ENCODE data around the gene PCGF1. TPM values are rescaled to one million over a fixed set of nuclear protein-coding genes. Genes with fewer than 3 reads are reported as not detected.
"Not testable (repeated sequence)": the region's sequence is repeated elsewhere in the genome, so short reads cannot be mapped to it uniquely, and the experiment has no call there.

The PCGF1 gene
- total and polyA plus RNA-seq, 7 experiments from 2014 or later = 9.0 to 37.0 (median 26.5) TPM

DNA sequence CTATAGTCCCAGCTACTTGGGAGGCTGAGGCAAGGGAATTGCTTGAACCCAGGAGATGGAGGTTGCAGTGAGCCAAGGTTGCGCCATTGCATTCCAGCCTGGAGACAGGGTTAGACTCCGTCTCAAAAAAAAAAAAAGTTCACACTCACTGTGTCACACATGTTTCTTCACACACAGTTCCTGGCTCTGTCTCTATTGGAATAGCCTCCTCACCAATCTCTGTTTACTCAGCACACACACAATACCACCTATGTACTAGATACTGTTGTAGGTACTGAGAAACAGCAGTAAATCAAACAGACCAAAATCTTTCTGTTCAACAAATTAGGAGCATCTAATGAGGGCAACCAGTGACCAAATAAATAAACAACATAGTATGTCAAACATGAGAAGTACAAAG is 21.4 kb downstream of the PCGF1 start:
- peaks cover 15 to 40% (median 25%) of the 10 kb centered on the region in 7 donors for H3K4me1 Mint-ChIP-seq
- DNase-seq = no peak
- H3K9me3 ChIP-seq (ENCODE audit: control insufficient read depth in 2 of 3, low read length in 3 of 3) = no peaks in the 10 kb centered on the region
- intact Hi-C loops (cut with micrococcal nuclease) = loop anchor here in 1 of 2 donors (10.0 kb wide), 1 partner anchor 1251 kb away; the partner anchor contains the start of genes CCT7 and PRADC1
- no peaks in the 10 kb centered on the region for H3K27me3 Mint-ChIP-seq
- peak overlapping the region in 1 of 10 donors; percentile 28 for H3K4me3 Mint-ChIP-seq
- no peak overlapping the region for H3K27ac ChIP-seq (ENCODE audit: low read depth, low read length)
- H3K9me3 Mint-ChIP-seq = peaks cover 0 to 2% (median 0%) of the 10 kb centered on the region in 11 donors
- no peak for ATAC-seq
- CTCF ChIA-PET = interaction anchor here (0.6 kb wide), 1 partner anchor 103 kb away, joined by 3 read pairs; no protein-coding TSS in a partner anchor
- no peak overlapping the region for H3K4me3 ChIP-seq (ENCODE audit: low read length)
- H3K27ac Mint-ChIP-seq = no peak overlapping the region
- peaks cover 16 to 19% of the 10 kb centered on the region in 2 donors for H3K4me1 ChIP-seq (ENCODE audit: control insufficient read depth in 2 of 2, insufficient read depth in 2 of 2, low read length in 2 of 2)
- peaks cover 5 to 50% (median 8%) of the 10 kb centered on the region in 3 experiments for H3K36me3 ChIP-seq (ENCODE audit: control insufficient read depth in 2 of 3, insufficient read depth in 3 of 3, low read length in 3 of 3)
- no peaks in the 10 kb centered on the region for H3K27me3 ChIP-seq (ENCODE audit: control insufficient read depth in 2 of 2, insufficient read depth in 2 of 2, low read length in 2 of 2)
- POLR2A ChIA-PET = no interaction called here
- peaks cover 13 to 30% (median 24%) of the 10 kb centered on the region in 5 donors for H3K36me3 Mint-ChIP-seq

DNA sequence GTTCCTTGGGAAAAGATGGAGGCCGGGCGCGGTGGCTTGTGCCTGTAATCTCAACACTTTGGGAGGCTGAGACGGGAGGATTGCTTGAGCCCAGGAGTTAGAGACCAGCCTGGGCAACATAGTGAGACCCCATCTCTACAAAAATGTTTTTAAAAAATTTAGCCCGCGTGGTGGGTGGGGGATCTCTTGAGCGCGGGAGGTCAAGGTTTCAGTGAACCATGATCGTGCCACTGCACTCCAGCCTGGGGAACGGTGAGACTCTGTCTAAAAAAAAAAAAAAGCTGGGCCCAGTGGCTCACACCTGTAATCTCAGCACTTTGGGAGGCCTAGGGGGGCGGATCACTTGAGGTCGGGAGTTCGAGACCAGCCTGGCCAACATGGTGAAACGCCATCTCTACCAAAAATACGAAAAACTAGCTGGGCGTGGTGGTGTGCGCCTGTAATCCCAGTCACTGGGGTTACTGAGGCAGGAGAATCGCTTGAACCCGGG is 23.8 kb downstream of the PCGF1 start:
- H3K9me3 Mint-ChIP-seq; H3K9me3 ChIP-seq (ENCODE audit: control insufficient read depth in 2 of 3, low read length in 3 of 3); ATAC-seq; H3K27me3 Mint-ChIP-seq; H3K27ac ChIP-seq (ENCODE audit: low read depth, low read length); H3K27me3 ChIP-seq (ENCODE audit: control insufficient read depth in 2 of 2, insufficient read depth in 2 of 2, low read length in 2 of 2); DNase-seq: not testable (repeated sequence)
- peaks cover 4 to 22% (median 12%) of the 10 kb centered on the region in 5 donors for H3K36me3 Mint-ChIP-seq
- H3K4me1 ChIP-seq (ENCODE audit: control insufficient read depth in 2 of 2, insufficient read depth in 2 of 2, low read length in 2 of 2) = peaks cover 22 to 26% of the 10 kb centered on the region in 2 donors
- H3K27ac Mint-ChIP-seq = peak overlapping the region; percentile 93 to 100 (median 99)
- peak overlapping the region; percentile 91 to 100 (median 98) for H3K4me3 Mint-ChIP-seq
- intact Hi-C loops (cut with micrococcal nuclease) = loop anchor here (1.0 to 10.0 kb wide), 18 partner anchors 11 to 1249 kb away; partner anchors contain the start of genes AUP1 (in 2 of the 2), C2orf81 (in 2 of the 2), HTRA2 (in 2 of the 2) and MRPL53 (in 2 of the 2)
- POLR2A ChIA-PET = interaction anchor here (0.8 to 6.9 kb wide), 16 partner anchors 8 to 704 kb away, joined by 3 to 197 read pairs (median 6); partner anchors contain the start of genes AUP1, C2orf81, HTRA2 and INO80B
- peaks cover 21 to 59% (median 41%) of the 10 kb centered on the region in 7 donors for H3K4me1 Mint-ChIP-seq
- H3K36me3 ChIP-seq (ENCODE audit: control insufficient read depth in 2 of 3, insufficient read depth in 3 of 3, low read length in 3 of 3) = peaks cover 0 to 41% (median 0%) of the 10 kb centered on the region in 3 experiments
- CTCF ChIA-PET = interaction anchor here (0.7 to 6.2 kb wide), 10 partner anchors 20 to 104 kb away, joined by 3 to 59 read pairs (median 9); partner anchors contain the start of genes AUP1, HTRA2, INO80B and WBP1
- H3K4me3 ChIP-seq (ENCODE audit: low read length) = peak overlapping the region; percentile 99

DNA sequence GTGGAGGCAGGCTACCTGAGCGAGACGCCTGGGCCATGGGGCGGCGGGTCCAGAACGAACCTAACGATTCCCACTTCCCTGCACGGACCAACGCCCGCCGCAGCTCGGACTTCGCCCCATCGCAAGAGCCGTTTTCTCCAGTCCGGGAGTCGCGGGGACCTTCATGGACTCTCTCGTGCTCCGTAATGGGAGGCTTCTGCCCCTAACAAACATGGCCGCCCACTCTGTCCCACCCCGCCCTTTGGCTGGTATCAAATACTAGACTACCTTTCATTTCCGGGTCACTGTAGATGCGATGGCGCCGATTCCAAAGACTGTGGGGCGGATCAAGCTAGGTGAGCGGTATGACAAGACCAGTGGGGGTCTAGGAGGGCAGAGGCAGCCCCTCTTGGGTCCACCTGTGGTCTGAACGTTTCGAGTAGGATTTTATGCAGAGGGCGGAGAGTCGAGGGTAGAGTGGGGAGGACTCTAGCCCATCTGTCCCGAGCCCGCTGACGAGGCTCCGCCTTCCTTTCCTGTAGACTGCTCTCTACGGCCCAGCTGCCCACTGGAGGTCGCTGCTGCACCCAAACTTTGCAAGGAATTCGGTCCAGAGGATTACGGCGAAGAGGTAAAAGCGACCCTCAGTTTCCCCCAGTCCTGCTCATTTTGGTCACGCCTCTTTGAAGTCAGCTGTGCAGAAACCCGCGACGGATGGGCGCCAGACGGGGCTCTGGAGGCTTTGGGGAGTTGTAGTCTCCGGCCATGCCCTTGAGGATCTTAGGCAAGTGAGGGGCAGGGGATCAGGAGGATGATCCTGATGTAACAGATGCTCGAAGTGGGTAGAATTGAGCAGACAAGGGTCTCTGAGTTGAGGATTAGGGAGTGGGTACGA is 24.5 kb downstream of the PCGF1 start, which contains the start of the genes CCDC142 and TTC31:
Gene CCDC142 (minus strand): TSS at position 198 of the 874 bp plus-strand sequence. CDS start 161 bp downstream, at position 37.
Gene TTC31 (plus strand): TSS at position 281 of the 874 bp plus-strand sequence. CDS start 15 bp downstream, at position 296.
- Mint-ChIP-seq H3K4me1 (peaks cover 21 to 59% (median 41%) of the 10 kb centered on the region in 7 donors), H3K36me3 (peaks cover 4 to 22% (median 12%) of the 10 kb centered on the region in 5 donors), H3K9me3 (no peaks in the 10 kb centered on the region), H3K4me3 (peak within 1 kb of the TSS; percentile 91 to 100 (median 98)), H3K27me3 (no peaks in the 10 kb centered on the region), H3K27ac (peak within 1 kb of the TSS; percentile 93 to 100 (median 99))
- peak; percentile 76 to 96 (median 96) for DNase-seq
- no peaks in the 10 kb centered on the region for H3K9me3 ChIP-seq (ENCODE audit: control insufficient read depth in 2 of 3, low read length in 3 of 3)
- intact Hi-C loops (cut with micrococcal nuclease) = loop anchor here (1.0 to 10.0 kb wide), 18 partner anchors 11 to 1248 kb away; partner anchors contain the start of genes AUP1 (in 2 of the 2), C2orf81 (in 2 of the 2), HTRA2 (in 2 of the 2) and MRPL53 (in 2 of the 2)
- ATAC-seq = peak; percentile 96
- H3K36me3 ChIP-seq (ENCODE audit: control insufficient read depth in 2 of 3, insufficient read depth in 3 of 3, low read length in 3 of 3) = peaks cover 0 to 36% (median 0%) of the 10 kb centered on the region in 3 experiments
- peak within 1 kb of the TSS; percentile 85 for H3K27ac ChIP-seq (ENCODE audit: low read depth, low read length)
- ChIA-PET POLR2A (interaction anchor here (0.8 to 6.9 kb wide), 25 partner anchors 9 to 746 kb away, joined by 3 to 197 read pairs (median 5); partner anchors contain the start of genes AUP1, C2orf81, HTRA2 and INO80B), CTCF (interaction anchor here (0.7 to 6.2 kb wide), 16 partner anchors 10 to 104 kb away, joined by 3 to 59 read pairs (median 6); partner anchors contain the start of genes AUP1, DQX1, HTRA2 and INO80B)
- H3K4me1 ChIP-seq (ENCODE audit: control insufficient read depth in 2 of 2, insufficient read depth in 2 of 2, low read length in 2 of 2) = peaks cover 22 to 26% of the 10 kb centered on the region in 2 donors
- H3K27me3 ChIP-seq (ENCODE audit: control insufficient read depth in 2 of 2, insufficient read depth in 2 of 2, low read length in 2 of 2) = no peaks in the 10 kb centered on the region
- H3K4me3 ChIP-seq (ENCODE audit: low read length) = peak within 1 kb of the TSS; percentile 99

DNA sequence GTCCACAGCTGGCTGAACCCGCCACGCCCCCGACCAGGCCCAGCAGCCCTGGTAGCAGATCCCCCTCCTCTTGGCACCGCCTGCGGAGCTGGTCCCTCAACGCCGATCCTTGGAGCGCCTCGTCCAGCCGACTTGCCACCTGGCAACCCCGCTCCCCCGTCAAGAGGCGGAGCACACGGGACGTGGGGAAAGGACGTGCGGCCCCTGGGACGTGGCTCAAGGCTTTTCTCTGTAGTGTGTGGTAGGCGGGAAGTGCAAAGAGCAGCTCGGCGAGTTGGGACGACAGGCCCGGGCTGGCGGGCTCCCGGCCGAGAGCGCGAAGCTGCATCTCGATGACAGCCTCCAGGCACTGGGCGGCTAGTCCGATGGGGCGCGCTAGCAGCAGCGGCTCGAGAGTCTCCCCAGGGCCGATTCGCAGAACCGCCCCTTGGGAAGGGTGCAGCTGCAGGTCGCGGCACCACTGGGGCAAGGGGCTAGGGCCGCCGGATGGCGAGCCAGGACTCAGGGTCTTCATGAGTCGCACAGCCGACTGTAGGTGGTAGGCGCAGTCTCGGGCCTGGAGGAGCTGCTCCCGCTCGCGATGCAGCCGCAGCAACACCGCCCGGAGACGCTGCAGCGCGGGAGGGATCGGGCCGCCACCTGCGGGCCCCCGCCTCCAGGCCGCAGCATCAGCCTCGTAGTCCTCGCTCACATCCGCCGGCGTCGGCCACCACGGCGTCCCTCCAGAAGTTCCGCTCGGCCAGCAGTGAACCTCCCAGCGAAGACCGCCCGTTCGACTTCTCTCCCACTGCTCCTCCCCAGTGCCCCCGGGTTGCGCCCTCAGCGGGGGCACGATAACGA is 25.3 kb downstream of the PCGF1 start:
- no peaks in the 10 kb centered on the region for H3K9me3 ChIP-seq (ENCODE audit: control insufficient read depth in 2 of 3, low read length in 3 of 3)
- Mint-ChIP-seq H3K36me3 (peaks cover 4 to 26% (median 13%) of the 10 kb centered on the region in 5 donors), H3K4me3 (peak overlapping the region; percentile 91 to 100 (median 98)), H3K27ac (peak overlapping the region; percentile 93 to 100 (median 99)), H3K9me3 (no peaks in the 10 kb centered on the region), H3K4me1 (peaks cover 24 to 59% (median 44%) of the 10 kb centered on the region in 7 donors), H3K27me3 (no peaks in the 10 kb centered on the region)
- ATAC-seq (peak; percentile 50), DNase-seq (peak in 2 of 9 donors; percentile 43 to 71)
- H3K4me1 ChIP-seq (ENCODE audit: control insufficient read depth in 2 of 2, insufficient read depth in 2 of 2, low read length in 2 of 2) = peaks cover 22 to 26% of the 10 kb centered on the region in 2 donors
- intact Hi-C loops (cut with micrococcal nuclease) = loop anchor here (2.0 to 10.0 kb wide), 3 partner anchors 47 to 1247 kb away; partner anchors contain the start of genes AUP1 (in 1 of the 2), CCT7 (in 1 of the 2), HTRA2 (in 1 of the 2) and PRADC1 (in 1 of the 2)
- H3K36me3 ChIP-seq (ENCODE audit: control insufficient read depth in 2 of 3, insufficient read depth in 3 of 3, low read length in 3 of 3) = peaks cover 0 to 32% (median 0%) of the 10 kb centered on the region in 3 experiments
- ChIA-PET POLR2A (interaction anchor here (0.8 to 6.9 kb wide), 23 partner anchors 8 to 745 kb away, joined by 3 to 197 read pairs (median 4); partner anchors contain the start of genes AUP1, C2orf81, HTRA2 and INO80B), CTCF (interaction anchor here (0.6 to 6.2 kb wide), 16 partner anchors 9 to 162 kb away, joined by 3 to 59 read pairs (median 6); partner anchors contain the start of genes AUP1, DQX1, HTRA2 and INO80B)
- no peaks in the 10 kb centered on the region for H3K27me3 ChIP-seq (ENCODE audit: control insufficient read depth in 2 of 2, insufficient read depth in 2 of 2, low read length in 2 of 2)
- H3K4me3 ChIP-seq (ENCODE audit: low read length) = peak overlapping the region; percentile 99
- H3K27ac ChIP-seq (ENCODE audit: low read depth, low read length) = peak overlapping the region; percentile 85

DNA sequence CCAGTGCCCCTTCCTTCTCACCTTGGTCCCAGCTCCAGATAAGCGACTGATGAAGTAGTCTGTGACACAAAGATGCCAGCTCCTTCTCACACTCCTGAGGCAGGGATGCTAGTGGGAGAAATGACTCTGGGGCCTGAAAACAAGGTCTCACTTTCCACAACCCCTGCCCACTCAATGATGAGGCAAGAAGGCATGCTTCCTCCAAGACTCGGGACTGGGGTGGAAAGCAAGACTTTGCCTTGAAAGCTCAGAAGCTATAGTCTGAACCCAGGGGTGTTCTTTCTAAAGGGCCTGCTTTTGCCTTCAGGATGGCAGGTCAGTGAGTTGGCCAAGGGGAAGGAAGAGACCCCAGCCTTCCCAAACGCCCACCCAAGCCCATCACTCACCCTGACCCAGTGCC is 26.1 kb downstream of the PCGF1 start:
- DNase-seq = no peak
- peaks cover 22 to 26% of the 10 kb centered on the region in 2 donors for H3K4me1 ChIP-seq (ENCODE audit: control insufficient read depth in 2 of 2, insufficient read depth in 2 of 2, low read length in 2 of 2)
- CTCF ChIA-PET = interaction anchor here (0.6 to 6.2 kb wide), 8 partner anchors 8 to 163 kb away, joined by 3 to 59 read pairs (median 10); partner anchors contain the start of genes MRPL53 and WBP1
- intact Hi-C loops (cut with micrococcal nuclease) = loop anchor here in 1 of 2 donors (10.0 kb wide), 1 partner anchor 1247 kb away; the partner anchor contains the start of genes CCT7 and PRADC1
- H3K36me3 ChIP-seq (ENCODE audit: control insufficient read depth in 2 of 3, insufficient read depth in 3 of 3, low read length in 3 of 3) = peaks cover 0 to 28% (median 0%) of the 10 kb centered on the region in 3 experiments
- POLR2A ChIA-PET = interaction anchor here (0.9 to 6.9 kb wide), 14 partner anchors 7 to 117 kb away, joined by 3 to 197 read pairs (median 11); partner anchors contain the start of genes AUP1, HTRA2, INO80B and MRPL53
- Mint-ChIP-seq H3K4me3 (peak overlapping the region; percentile 91 to 100 (median 98)), H3K27me3 (no peaks in the 10 kb centered on the region), H3K27ac (peak overlapping the region in 1 of 9 donors; percentile 9), H3K4me1 (peaks cover 24 to 53% (median 39%) of the 10 kb centered on the region in 7 donors), H3K9me3 (no peaks in the 10 kb centered on the region), H3K36me3 (peaks cover 4 to 21% (median 8%) of the 10 kb centered on the region in 5 donors)
- no peaks in the 10 kb centered on the region for H3K27me3 ChIP-seq (ENCODE audit: control insufficient read depth in 2 of 2, insufficient read depth in 2 of 2, low read length in 2 of 2)
- peak overlapping the region; percentile 99 for H3K4me3 ChIP-seq (ENCODE audit: low read length)
- no peak for ATAC-seq
- no peaks in the 10 kb centered on the region for H3K9me3 ChIP-seq (ENCODE audit: control insufficient read depth in 2 of 3, low read length in 3 of 3)
- peak overlapping the region; percentile 85 for H3K27ac ChIP-seq (ENCODE audit: low read depth, low read length)

Measured in naive thymus-derived CD4-positive, alpha-beta T cell (primary cell).